Fibroblast of mammary gland (primary cell): Measurements from ENCODE around the gene FGA.

ENCODE experiments used
- DNase-seq: peaks from one replicate; pipeline ENCODE4 v3.0.0-alpha.2; 2010; ENCODE audit warnings: low read depth
- H3K4me3 ChIP-seq: 2 replicates; pipeline ENCODE4 v1.5.1; 2011; ENCODE audit warnings: low read depth, mild to moderate bottlenecking, low read length, moderate library complexity; ENCODE audit not compliant: control insufficient read depth
- CTCF ChIP-seq: conservative IDR thresholded peaks from 2 replicates; pipeline ENCODE4 v1.5.1; 2011; ENCODE audit warnings: low read depth, low read length, inconsistent platforms; ENCODE audit not compliant: control insufficient read depth, insufficient read depth

FGA gene

GRCh38 chr4:154542271-154542879 lies 48.2 kb downstream of the FGA start:
- no peak for TF ChIP-seq CTCF
- no peak for DNase-seq
- H3K4me3 ChIP-seq = no peak overlapping the region
